ENCODE results near the gene ZDHHC8. TPM values are rescaled to one million over a fixed set of nuclear protein-coding genes. Genes with fewer than 3 reads are reported as not detected.

The ZDHHC8 gene
- total and polyA plus RNA-seq, 2 experiments from 2014 or later: 9.6 to 72.7 TPM

GRCh38 chr22:20186871-20187546 is 55.4 kb downstream of the ZDHHC8 start:
- Histone ChIP-seq H4K20me1 (ENCODE audit: insufficient read depth, poor library complexity, severe bottlenecking) (no peaks in the 10 kb centered on the region), H3K9me2 (replicated peaks; ENCODE audit: insufficient read depth) (no peaks in the 10 kb centered on the region), H2AFZ (no peak overlapping the region), H3K9me3 (ENCODE audit: low read depth) (no peaks in the 10 kb centered on the region), H3K4me3 (no peak overlapping the region), H3K79me2 (no peaks in the 10 kb centered on the region), H3K36me3 (replicated peaks; ENCODE audit: insufficient read depth, low read depth) (no peaks in the 10 kb centered on the region), H3K4me2 (no peak overlapping the region), H3K27me3 (no peaks in the 10 kb centered on the region), H3K27ac (no peak overlapping the region), H3K4me1 (ENCODE audit: insufficient read depth) (no peaks in the 10 kb centered on the region)
- TF ChIP-seq EZH2 (IDR thresholded peaks at IDR 0.05; ENCODE audit: borderline replicate concordance) (no peak), EZH2phosphoT487 (IDR thresholded peaks at IDR 0.05; ENCODE audit: low read depth, severe bottlenecking, unreplicated experiment) (no peak)
- TF ChIP-seq, protein P1, sequence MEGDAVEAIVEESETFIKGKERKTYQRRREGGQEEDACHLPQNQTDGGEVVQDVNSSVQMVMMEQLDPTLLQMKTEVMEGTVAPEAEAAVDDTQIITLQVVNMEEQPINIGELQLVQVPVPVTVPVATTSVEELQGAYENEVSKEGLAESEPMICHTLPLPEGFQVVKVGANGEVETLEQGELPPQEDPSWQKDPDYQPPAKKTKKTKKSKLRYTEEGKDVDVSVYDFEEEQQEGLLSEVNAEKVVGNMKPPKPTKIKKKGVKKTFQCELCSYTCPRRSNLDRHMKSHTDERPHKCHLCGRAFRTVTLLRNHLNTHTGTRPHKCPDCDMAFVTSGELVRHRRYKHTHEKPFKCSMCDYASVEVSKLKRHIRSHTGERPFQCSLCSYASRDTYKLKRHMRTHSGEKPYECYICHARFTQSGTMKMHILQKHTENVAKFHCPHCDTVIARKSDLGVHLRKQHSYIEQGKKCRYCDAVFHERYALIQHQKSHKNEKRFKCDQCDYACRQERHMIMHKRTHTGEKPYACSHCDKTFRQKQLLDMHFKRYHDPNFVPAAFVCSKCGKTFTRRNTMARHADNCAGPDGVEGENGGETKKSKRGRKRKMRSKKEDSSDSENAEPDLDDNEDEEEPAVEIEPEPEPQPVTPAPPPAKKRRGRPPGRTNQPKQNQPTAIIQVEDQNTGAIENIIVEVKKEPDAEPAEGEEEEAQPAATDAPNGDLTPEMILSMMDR (IDR thresholded peaks at IDR 0.05; ENCODE audit: poor library complexity): no peak
- 70% methylated on average over 13 of the region's 14 CpGs for WGBS (ENCODE audit: low lambda C conversion rate, missing lambda C conversion rate)
- DNase-seq (ENCODE audit: low spot score): no peak

DNA sequence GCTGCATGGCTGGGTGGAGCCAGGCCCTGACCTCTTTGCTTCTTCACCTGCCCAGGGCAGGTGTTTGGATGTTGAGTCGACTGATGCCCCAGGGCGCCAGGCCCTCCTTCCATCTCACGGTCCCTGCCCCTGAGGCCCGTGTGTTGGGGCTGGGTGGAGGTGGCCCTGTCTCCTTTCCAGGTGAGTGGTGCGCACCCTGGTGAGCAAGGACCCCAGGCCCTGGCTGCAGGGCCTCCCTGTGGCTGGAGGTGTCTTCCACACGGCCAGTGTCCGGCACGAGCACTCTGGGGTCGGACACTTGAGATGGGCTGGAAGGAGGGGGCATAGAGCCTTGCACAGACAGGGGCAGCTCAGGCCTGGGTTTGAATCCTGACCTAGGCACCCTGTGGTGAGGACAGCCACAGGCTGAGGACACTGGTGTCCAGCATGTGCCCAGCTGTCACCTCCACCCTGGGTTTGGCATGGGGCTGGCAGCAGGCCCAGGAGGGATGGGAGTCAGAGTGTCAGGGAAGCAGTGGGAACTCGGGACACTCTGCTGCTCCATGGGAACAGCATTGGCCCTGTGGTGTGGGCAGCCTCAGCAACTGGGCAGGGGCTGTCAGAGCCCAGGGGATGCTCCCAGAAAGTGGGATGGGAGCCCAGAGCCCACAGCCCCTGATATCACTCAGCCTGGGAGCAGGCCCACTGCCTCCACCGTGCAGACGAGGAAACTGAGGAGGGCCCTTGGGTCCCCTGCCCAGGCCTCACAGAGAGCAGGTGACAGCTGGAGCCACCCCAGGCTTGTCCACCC is 56.4 kb downstream of the ZDHHC8 start:
- Histone ChIP-seq H3K4me3 (no peak overlapping the region), H3K36me3 (replicated peaks; ENCODE audit: insufficient read depth, low read depth) (no peaks in the 10 kb centered on the region), H3K9me2 (replicated peaks; ENCODE audit: insufficient read depth) (no peaks in the 10 kb centered on the region), H3K79me2 (no peaks in the 10 kb centered on the region), H3K9me3 (ENCODE audit: low read depth) (no peaks in the 10 kb centered on the region), H2AFZ (no peak overlapping the region), H4K20me1 (ENCODE audit: insufficient read depth, poor library complexity, severe bottlenecking) (no peaks in the 10 kb centered on the region), H3K4me1 (ENCODE audit: insufficient read depth) (no peaks in the 10 kb centered on the region), H3K4me2 (no peak overlapping the region), H3K27ac (no peak overlapping the region), H3K27me3 (no peaks in the 10 kb centered on the region)
- TF ChIP-seq EZH2phosphoT487 (IDR thresholded peaks at IDR 0.05; ENCODE audit: low read depth, severe bottlenecking, unreplicated experiment): no peak
- TF ChIP-seq, protein P1 (IDR thresholded peaks at IDR 0.05; ENCODE audit: poor library complexity): no peak
- no peak for TF ChIP-seq EZH2 (IDR thresholded peaks at IDR 0.05; ENCODE audit: borderline replicate concordance)
- WGBS (ENCODE audit: low lambda C conversion rate, missing lambda C conversion rate): 95% methylated on average over 12 of the region's 12 CpGs
- no peak for DNase-seq (ENCODE audit: low spot score)

- no peak for TF ChIP-seq EZH2 (IDR thresholded peaks at IDR 0.05; ENCODE audit: borderline replicate concordance)
- TF ChIP-seq EZH2phosphoT487 (IDR thresholded peaks at IDR 0.05; ENCODE audit: low read depth, severe bottlenecking, unreplicated experiment): no peak
- TF ChIP-seq, protein P1 (IDR thresholded peaks at IDR 0.05; ENCODE audit: poor library complexity): no peak
- H3K9me2 ChIP-seq (replicated peaks; ENCODE audit: insufficient read depth): no peaks in the 10 kb centered on the region
These were observed 56.9 kb downstream of the ZDHHC8 start for GRCh38 chr22:20188567-20188877.

More at GRCh38 chr22:20188567-20188877, 56.9 kb downstream of the ZDHHC8 start:
- Histone ChIP-seq H3K79me2 (no peaks in the 10 kb centered on the region), H3K4me3 (no peak overlapping the region), H3K4me1 (ENCODE audit: insufficient read depth) (no peaks in the 10 kb centered on the region), H3K9me3 (ENCODE audit: low read depth) (no peaks in the 10 kb centered on the region), H3K27ac (no peak overlapping the region), H3K4me2 (no peak overlapping the region), H4K20me1 (ENCODE audit: insufficient read depth, poor library complexity, severe bottlenecking) (no peaks in the 10 kb centered on the region), H3K27me3 (no peaks in the 10 kb centered on the region), H2AFZ (no peak overlapping the region), H3K36me3 (replicated peaks; ENCODE audit: insufficient read depth, low read depth) (no peaks in the 10 kb centered on the region)
- DNase-seq (ENCODE audit: low spot score): no peak
- 98% methylated on average over 6 of the region's 6 CpGs for WGBS (ENCODE audit: low lambda C conversion rate, missing lambda C conversion rate)

Measured in hepatocyte (in vitro differentiated cells).